GM23248 (cell line): ENCODE results near the gene FNDC3B.

ENCODE experiments used
- EZH2 ChIP-seq: fragments of 200-600 bp; sonication (generic); IDR thresholded peaks from 2 replicates; pipeline ENCODE4 v1.6.1; 2018; ENCODE audit warnings: antibody characterized with exemption, mild to moderate bottlenecking; ENCODE audit not compliant: insufficient read depth, poor library complexity, severe bottlenecking
- EZH2phosphoT487 ChIP-seq: fragments of 200-600 bp; sonication (generic); IDR thresholded peaks from 2 replicates; pipeline ENCODE4 v1.6.1; 2018; ENCODE audit warnings: antibody characterized with exemption, moderate library complexity, mild to moderate bottlenecking, low read depth; ENCODE audit not compliant: insufficient read depth

GRCh38 chr3:172059532-172059931 lies 20.2 kb downstream of the FNDC3B start:
- no peak for TF ChIP-seq EZH2
- TF ChIP-seq EZH2phosphoT487, result no peak
